DMS 273 (cell line): ENCODE results near the gene ARAP1.
A peak's percentile ranks its signal among the peaks of the same experiment; 100 is the strongest.
"Not testable (repeated sequence)": the region's sequence is repeated elsewhere in the genome, so short reads cannot be mapped to it uniquely, and the experiment has no call there.

Source experiments
- DNase-seq: peaks from one replicate; lab custom pipeline; 2025; ENCODE audit not compliant: unreplicated experiment; lab: John Stamatoyannopoulos, UW

The ARAP1 gene

GRCh38 chr11:72752088-72752914 lies at the start of gene ARAP1:
Gene ARAP1, minus strand, starts transcription at chr11:72752408. Its CDS starts 25,280 bp downstream, at chr11:72727128.
- peak; percentile 58 for DNase-seq

- no peak for DNase-seq
These were observed 47.2 kb upstream of the ARAP1 start for GRCh38 chr11:72799441-72799840.

- no peak for DNase-seq
These were observed 46.2 kb upstream of the ARAP1 start for GRCh38 chr11:72798361-72798760.

GRCh38 chr11:72793425-72794367 lies 41.5 kb upstream of the ARAP1 start, which contains the start of gene STARD10:
Gene STARD10, minus strand, starts transcription at chr11:72794047. Its CDS starts 12,866 bp downstream, at chr11:72781181.
- DNase-seq: peak; percentile 97

GRCh38 chr11:72793076-72793424 lies 40.8 kb upstream of the ARAP1 start:
- DNase-seq: no peak

- no peak for DNase-seq
These were observed 40.3 kb upstream of the ARAP1 start for GRCh38 chr11:72792437-72793021.

- not testable (repeated sequence) for DNase-seq
These were observed 39.0 kb upstream of the ARAP1 start for GRCh38 chr11:72791228-72791627.

GRCh38 chr11:72789493-72790131 lies 37.4 kb upstream of the ARAP1 start:
- DNase-seq: no peak

- DNase-seq: no peak
These were observed 36.0 kb upstream of the ARAP1 start for GRCh38 chr11:72788241-72788640.

GRCh38 chr11:72787216-72788104 lies 35.3 kb upstream of the ARAP1 start:
- peak; percentile 31 for DNase-seq

- DNase-seq: no peak
These were observed 34.4 kb upstream of the ARAP1 start for GRCh38 chr11:72786305-72787215.

GRCh38 chr11:72784662-72785061 lies 32.5 kb upstream of the ARAP1 start:
- no peak for DNase-seq

- DNase-seq: no peak
These were observed 31.1 kb upstream of the ARAP1 start for GRCh38 chr11:72783144-72783905.

- peak; percentile 35 for DNase-seq
These were observed 30.1 kb upstream of the ARAP1 start for GRCh38 chr11:72782081-72782920.

- peak; percentile 47 for DNase-seq
These were observed 29.3 kb upstream of the ARAP1 start for GRCh38 chr11:72781313-72782080.

GRCh38 chr11:72781063-72781312 lies 28.8 kb upstream of the ARAP1 start:
- DNase-seq: no peak
